ENCODE measurements around the gene OR51Q1. TPM values are rescaled to one million over a fixed set of nuclear protein-coding genes. Genes with fewer than 3 reads are reported as not detected.

Gene OR51Q1
- total RNA-seq, 1 donor from 2014 or later: not detected

Other genes with a start within 250 kb of the OR51Q1 start
- gene OR51V1, start 221.4 kb upstream of the OR51Q1 start, total RNA-seq (ENCODE audit: low replicate concordance): not detected in 2 replicates
- not detected in 2 replicates for gene HBB, start 195.0 kb upstream of the OR51Q1 start, total RNA-seq (ENCODE audit: low replicate concordance)
- not detected in 2 replicates for gene HBD, start 187.6 kb upstream of the OR51Q1 start, total RNA-seq (ENCODE audit: low replicate concordance)
- not detected in 2 replicates for gene HBG1, start 172.3 kb upstream of the OR51Q1 start, total RNA-seq (ENCODE audit: low replicate concordance)
- gene HBG2, start 167.3 kb upstream of the OR51Q1 start, total RNA-seq (ENCODE audit: low replicate concordance): not detected in 2 replicates
- gene HBE1, start 152.2 kb upstream of the OR51Q1 start, total RNA-seq (ENCODE audit: low replicate concordance): not detected in 2 replicates
- 0.22 TPM in 1 of 2 replicates, not detected in the other for gene OR51B4, start 120.2 kb upstream of the OR51Q1 start, total RNA-seq (ENCODE audit: low replicate concordance)
- gene OR51B2, start 97.8 kb upstream of the OR51Q1 start, total RNA-seq (ENCODE audit: low replicate concordance): 0.40 TPM in 1 of 2 replicates, not detected in the other
- gene OR51B5, start 78.6 kb upstream of the OR51Q1 start, total RNA-seq (ENCODE audit: low replicate concordance): 0.22 TPM in 1 of 2 replicates, not detected in the other
- gene OR51B6, start 70.6 kb upstream of the OR51Q1 start, total RNA-seq (ENCODE audit: low replicate concordance): not detected in 2 replicates
- gene OR51M1, start 38.3 kb upstream of the OR51Q1 start, total RNA-seq (ENCODE audit: low replicate concordance): not detected in 2 replicates
- 0.15 TPM in 1 of 2 replicates, not detected in the other for gene OR51I1, start 19.4 kb downstream of the OR51Q1 start, total RNA-seq (ENCODE audit: low replicate concordance)
- gene OR51I2, start 27.2 kb downstream of the OR51Q1 start, total RNA-seq (ENCODE audit: low replicate concordance): not detected in 2 replicates
- gene OR52D1, start 66.6 kb downstream of the OR51Q1 start, total RNA-seq (ENCODE audit: low replicate concordance): not detected in 2 replicates
- 0.37 and 0.39 TPM in 2 replicates for gene UBQLN3, start 87.8 kb downstream of the OR51Q1 start, total RNA-seq (ENCODE audit: low replicate concordance)
- gene UBQLNL, start 94.6 kb downstream of the OR51Q1 start, total RNA-seq (ENCODE audit: low replicate concordance): 0.19 and 0.90 TPM in 2 replicates
- not detected in 2 replicates for gene OR52H1, start 126.4 kb downstream of the OR51Q1 start, total RNA-seq (ENCODE audit: low replicate concordance)
- gene OR52B6, start 158.8 kb downstream of the OR51Q1 start, total RNA-seq (ENCODE audit: low replicate concordance): not detected in 2 replicates
- gene TRIM6, start 174.5 kb downstream of the OR51Q1 start, total RNA-seq (ENCODE audit: low replicate concordance): 7.1 and 7.4 TPM in 2 replicates
- gene TRIM34, start 202.9 kb downstream of the OR51Q1 start, total RNA-seq (ENCODE audit: low replicate concordance): 4.1 and 4.5 TPM in 2 replicates

All from neural progenitor cell (in vitro differentiated cells).